H1 (cell line): ENCODE measurements around the gene DIDO1. TPM values are rescaled to one million over a fixed set of nuclear protein-coding genes. Genes with fewer than 3 reads are reported as not detected.

Experiments
- CTCF ChIA-PET: fragments of 300-600 bp; sonication (Branson Sonifier 250); formaldehyde crosslinking; loops from one replicate; lab custom pipeline; 2021; ENCODE audit not compliant: partially characterized antibody; lab: Charles Lee
- POLR2A ChIA-PET: fragments of 300-600 bp; sonication (Branson Sonifier 250); formaldehyde crosslinking; loops from one replicate; lab custom pipeline; 2021; ENCODE audit warnings: inconsistent platforms; ENCODE audit not compliant: partially characterized antibody; lab: Charles Lee
- DNase-seq, 2 experiments: peaks; one replicate each; pipeline versions ENCODE4 v3.0.0 to v3.0.0-alpha.2; 2010 to 2022; ENCODE audit warnings: low spot score in 2 of 2, low read depth in 1 of 2, mixed read lengths in 1 of 2
- FAIRE-seq: peaks from 2 replicates; lab custom pipeline; 2011; peaks lifted over from hg19 to GRCh38; lab: Jason Lieb, UNC
- H2AFZ ChIP-seq: 2 replicates; pipeline ENCODE4 v1.8.1; 2012; ENCODE audit warnings: low read length, inconsistent platforms
- H2AK5ac ChIP-seq: 2 replicates; pipeline ENCODE4 v1.6.1; 2013; ENCODE audit warnings: low read depth, low read length
- H2BK120ac ChIP-seq: replicated peaks from 2 replicates; pipeline ENCODE3; 2013; ENCODE audit warnings: low read depth, low read length, inconsistent platforms
- H2BK12ac ChIP-seq: 2 replicates; pipeline ENCODE4 v1.6.1; 2013; ENCODE audit warnings: low read depth, low read length
- H2BK15ac ChIP-seq: 2 replicates; pipeline ENCODE4 v1.6.1; 2013; ENCODE audit warnings: low read length
- H2BK20ac ChIP-seq: 2 replicates; pipeline ENCODE4 v1.6.1; 2013; ENCODE audit warnings: low read length
- H2BK5ac ChIP-seq: 2 replicates; pipeline ENCODE4 v1.6.1; 2013; ENCODE audit warnings: low read depth, low read length
- H3K14ac ChIP-seq: 2 replicates; pipeline ENCODE4 v1.6.1; 2013; ENCODE audit warnings: inconsistent platforms; ENCODE audit not compliant: insufficient read length
- H3K18ac ChIP-seq: 2 replicates; pipeline ENCODE4 v1.6.1; 2013; ENCODE audit warnings: low read length; ENCODE audit errors: extremely low read depth
- H3K23ac ChIP-seq: 2 replicates; pipeline ENCODE4 v1.6.1; 2013; ENCODE audit warnings: inconsistent platforms; ENCODE audit not compliant: insufficient read length
- H3K23me2 ChIP-seq: 2 replicates; pipeline ENCODE4 v1.6.1; 2013; ENCODE audit warnings: low read depth, low read length
- H3K27ac ChIP-seq: 2 replicates; pipeline ENCODE4 v1.6.1; 2011; ENCODE audit warnings: low read depth, low read length, inconsistent platforms
- H3K27me3 ChIP-seq, 4 experiments: replicated peaks in 1 of 4; 1 replicate in 1 of 4; 2 replicates in 3 of 4; pipeline versions ENCODE4 v1.6.1 to v1.8.1; 2011 to 2013; ENCODE audit warnings: low read length in 3 of 4, mild to moderate bottlenecking in 3 of 4, inconsistent platforms in 2 of 4, mixed read lengths in 2 of 4, moderate library complexity in 1 of 4; ENCODE audit not compliant: control insufficient read depth in 3 of 4, insufficient read depth in 3 of 4; ENCODE audit errors: extremely low read depth in 1 of 4
- H3K36me3 ChIP-seq, 4 experiments: 2 replicates each; pipeline versions ENCODE4 v1.6.1 to v1.8.1; 2011 to 2013; ENCODE audit warnings: mild to moderate bottlenecking in 4 of 4, low read length in 3 of 4, moderate library complexity in 2 of 4, control low read depth in 1 of 4, inconsistent platforms in 1 of 4; ENCODE audit not compliant: insufficient read depth in 4 of 4, control insufficient read depth in 2 of 4
- H3K4ac ChIP-seq: replicated peaks from 2 replicates; pipeline ENCODE3; 2013; ENCODE audit warnings: low read length, low read depth, mixed read lengths, inconsistent platforms; ENCODE audit not compliant: insufficient read length
- H3K4me1 ChIP-seq, 4 experiments: replicated peaks in 1 of 4; 1 replicate in 1 of 4; 2 replicates in 3 of 4; pipeline versions ENCODE4 v1.6.1 to v1.8.1; 2011 to 2013; ENCODE audit warnings: low read length in 3 of 4, inconsistent platforms in 2 of 4, mixed read lengths in 1 of 4; ENCODE audit not compliant: insufficient read depth in 4 of 4, control insufficient read depth in 3 of 4
- H3K4me2 ChIP-seq, 2 experiments: 2 replicates each; pipeline versions ENCODE4 v1.6.1 to v1.8.1; 2011 to 2013; ENCODE audit warnings: low read depth in 2 of 2, low read length in 2 of 2, control low read depth in 1 of 2, inconsistent platforms in 1 of 2, mild to moderate bottlenecking in 1 of 2; ENCODE audit not compliant: insufficient read depth in 1 of 2
- H3K4me3 ChIP-seq, 4 experiments: fragments of 200-600, 300-600 bp in 1 of 4; sonication (generic), shearing (Covaris generic), sonication (Bioruptor Twin) in 1 of 4; 2 replicates each; pipeline versions ENCODE4 v1.5.1 to v1.8.1; 2011 to 2016; ENCODE audit warnings: low read length in 4 of 4, low read depth in 3 of 4, control low read depth in 2 of 4, inconsistent platforms in 2 of 4, mild to moderate bottlenecking in 2 of 4, mixed read lengths in 1 of 4, moderate library complexity in 1 of 4; ENCODE audit not compliant: insufficient read depth in 2 of 4; ENCODE audit errors: extremely low read depth in 1 of 4
- H3K56ac ChIP-seq: replicated peaks from 2 replicates; pipeline ENCODE3; 2013; ENCODE audit warnings: low read depth, mild to moderate bottlenecking, mixed read lengths, low read length, inconsistent platforms; ENCODE audit not compliant: insufficient read length
- H3K79me1 ChIP-seq: 2 replicates; pipeline ENCODE4 v1.6.1; 2013; ENCODE audit warnings: low read depth, low read length, control low read depth
- H3K79me2 ChIP-seq, 2 experiments: 2 replicates each; pipeline versions ENCODE4 v1.6.1 to v1.8.1; 2012 to 2013; ENCODE audit warnings: low read length in 2 of 2, mild to moderate bottlenecking in 2 of 2, inconsistent platforms in 1 of 2; ENCODE audit not compliant: insufficient read depth in 2 of 2, control insufficient read depth in 1 of 2
- H3K9ac ChIP-seq, 4 experiments: replicated peaks in 1 of 4; 1 replicate in 1 of 4; 2 replicates in 3 of 4; pipeline versions ENCODE4 v1.6.1 to v1.8.1; 2011 to 2013; ENCODE audit warnings: low read depth in 3 of 4, low read length in 3 of 4, control low read depth in 2 of 4, mild to moderate bottlenecking in 2 of 4, moderate library complexity in 2 of 4, inconsistent platforms in 1 of 4; ENCODE audit errors: extremely low read depth in 1 of 4
- H3K9me3 ChIP-seq, 2 experiments: 2 replicates each; pipeline versions ENCODE4 v1.6.1 to v1.8.1; 2012 to 2013; ENCODE audit warnings: mild to moderate bottlenecking in 2 of 2, moderate library complexity in 2 of 2, control low read depth in 1 of 2, inconsistent platforms in 1 of 2, low read depth in 1 of 2, low read length in 1 of 2, mixed read lengths in 1 of 2; ENCODE audit not compliant: insufficient read depth in 2 of 2
- H4K20me1 ChIP-seq, 2 experiments: replicated peaks in 1 of 2; 2 replicates each; pipeline versions ENCODE3 to v1.8.1; 2011 to 2013; ENCODE audit warnings: inconsistent platforms in 2 of 2, low read length in 2 of 2, mild to moderate bottlenecking in 1 of 2; ENCODE audit not compliant: insufficient read depth in 2 of 2, control insufficient read depth in 1 of 2
- H4K5ac ChIP-seq: 2 replicates; pipeline ENCODE4 v1.6.1; 2013; ENCODE audit warnings: low read length, low read depth, mixed read lengths, inconsistent platforms; ENCODE audit not compliant: insufficient read length
- H4K8ac ChIP-seq: 2 replicates; pipeline ENCODE4 v1.8.0; 2013; ENCODE audit warnings: mild to moderate bottlenecking, moderate library complexity, low read length, inconsistent platforms; ENCODE audit not compliant: insufficient read depth; ENCODE audit errors: extremely low read depth
- H4K91ac ChIP-seq: replicated peaks from 2 replicates; pipeline ENCODE3; 2013; ENCODE audit warnings: low read length, mixed read lengths, inconsistent platforms; ENCODE audit not compliant: insufficient read length
- EZH2 ChIP-seq: fragments of 200-600 bp; sonication (generic); IDR thresholded peaks from 2 replicates; pipeline ENCODE4 v1.7.1; 2012; ENCODE audit warnings: low read depth, mild to moderate bottlenecking, moderate library complexity, low read length, inconsistent platforms; ENCODE audit not compliant: severe bottlenecking
- HDAC2 ChIP-seq, 2 experiments: fragments of 300-600 bp in 1 of 2; sonication (generic) in 1 of 2; IDR thresholded peaks; 2 replicates each; pipeline ENCODE4 v1.6.1; 2011 to 2012; ENCODE audit warnings: low read depth in 2 of 2, low read length in 2 of 2, mild to moderate bottlenecking in 2 of 2, moderate library complexity in 2 of 2, borderline replicate concordance in 1 of 2, inconsistent platforms in 1 of 2
- NRF1 ChIP-seq: IDR thresholded peaks from 2 replicates; pipeline ENCODE4 v1.6.1; 2011; ENCODE audit warnings: mild to moderate bottlenecking, low read depth, low read length, improper control_type of control experiment
- PHF8 ChIP-seq: fragments of 200-600 bp; sonication (generic); conservative IDR thresholded peaks from 2 replicates; pipeline ENCODE4 v1.7.1; 2012; ENCODE audit warnings: low read depth, mild to moderate bottlenecking, inconsistent platforms, low read length, moderate library complexity
- POLR2AphosphoS5 ChIP-seq: IDR thresholded peaks from 2 replicates; pipeline ENCODE4 v1.6.1; 2011; ENCODE audit warnings: low read depth, low read length
- TAF1 ChIP-seq: IDR thresholded peaks from 2 replicates; pipeline ENCODE4 v1.6.1; 2011; ENCODE audit warnings: mild to moderate bottlenecking, low read depth, low read length
- WGBS, 2 experiments: shearing (Covaris generic) in 1 of 2; methylation state at CpG; one replicate each; pipeline versions ENCODE4 v1.1.6 to v1.1.7; 2013 to 2015; ENCODE audit warnings: low lambda C conversion rate in 2 of 2, mixed read lengths in 2 of 2, inconsistent platforms in 1 of 2, low coverage in 1 of 2, missing lambda C conversion rate in 1 of 2; ENCODE audit not compliant: insufficient replicate concordance in 2 of 2, insufficient coverage in 1 of 2, insufficient read length in 1 of 2; ENCODE audit errors: extremely low coverage in 1 of 2, missing lambda C conversion rate in 1 of 2; 5-methylcytosine and 5-hydroxymethylcytosine counted together
- polyA plus RNA-seq, 7 experiments: library from polyadenylated mRNA; depleted of rRNA in 3 of 7; stranded (reverse) in 5 of 7; unstranded in 2 of 7; fragments of >200 nt in 5 of 7; fragments of 200-250 nt in 2 of 7; gene quantifications; 1 replicate in 5 of 7; 2 replicates in 1 of 7; 4 replicates in 1 of 7; pipeline versions ENCODE4 v1.2.1 to v1.2.3, GENCODE V29; 2011 to 2013; ENCODE audit warnings: missing spikeins in 2 of 7, mixed read lengths in 2 of 7
- total RNA-seq: library from RNA; stranded (reverse); fragmentation: NEBNext Ultra II Directional; extraction: Animal tissue kit (Norgen Biotek cat#: 25700); gene quantifications from 2 replicates; pipeline ENCODE4 v1.2.1, GENCODE V29; 2021
- TF ChIP-seq, protein P1 (sequence below): IDR thresholded peaks from 2 replicates; pipeline ENCODE4 v1.6.1; 2011; ENCODE audit warnings: low read depth, mild to moderate bottlenecking, low read length; ENCODE audit not compliant: insufficient read depth
- TF ChIP-seq, protein P2 (sequence below): IDR thresholded peaks from 2 replicates; pipeline ENCODE4 v1.6.1; 2012; ENCODE audit warnings: inconsistent platforms

DIDO1 gene
- total and polyA plus RNA-seq, 2 of the 8 experiments (the other 6 are each of a cell fraction or from before 2014, with no cell fraction given): 53.6 to 82.8 TPM

DNA sequence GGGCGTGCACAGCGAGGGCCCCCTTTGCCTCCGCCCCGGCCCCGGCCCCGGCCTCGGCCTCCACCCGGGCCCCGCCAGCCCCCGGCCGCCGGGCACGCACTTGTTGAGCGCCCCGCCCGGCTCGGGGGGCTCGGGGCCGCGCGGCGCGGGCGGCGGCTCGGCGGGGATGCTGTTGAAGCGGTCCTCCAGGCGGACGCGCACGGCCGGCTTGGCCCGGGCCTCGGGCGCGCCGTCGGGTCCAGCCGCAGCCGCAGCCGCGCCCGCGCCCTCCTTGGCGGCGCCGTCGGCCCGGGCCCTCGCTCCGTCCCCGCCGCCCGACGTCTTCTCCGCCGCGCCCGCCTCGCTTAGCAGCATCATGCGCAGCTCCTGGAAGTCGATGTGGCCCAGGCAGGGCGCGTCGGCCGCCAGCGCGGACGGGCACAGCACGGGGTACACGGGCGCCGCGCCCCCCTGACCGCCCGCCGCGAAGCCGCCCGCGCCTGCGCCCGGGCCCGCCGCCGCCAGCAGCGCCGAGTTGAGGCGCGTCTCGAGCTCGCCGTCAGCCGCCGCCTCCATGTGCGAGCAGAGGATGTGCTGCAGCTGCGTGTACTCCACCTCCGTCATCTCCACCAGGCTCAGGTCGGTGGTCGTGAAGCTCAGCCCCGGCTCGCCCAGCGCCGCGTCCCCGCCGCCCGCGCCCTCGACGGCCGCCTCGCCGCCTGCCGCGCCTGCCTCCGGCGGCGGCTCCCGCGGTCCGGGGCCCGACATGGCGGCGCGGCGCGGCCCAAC lies 65.2 kb downstream of the DIDO1 start:
- CTCF ChIA-PET: interaction anchor here (1.7 to 2.0 kb wide), 2 partner anchors 12 to 39 kb away, joined by 4 to 7 read pairs; no protein-coding TSS in a partner anchor
- POLR2A ChIA-PET: interaction anchor here (0.7 to 2.3 kb wide), 11 partner anchors 11 to 148 kb away, joined by 3 to 9 read pairs (median 4); partner anchors contain the start of genes COL9A3 and GID8
- Histone ChIP-seq H3K27me3 (peaks cover 0 to 7% (median 4%) of the 10 kb centered on the region in 4 experiments; a peak in 5 of 7 replicates), H3K4me3 (peak overlapping the region; percentile 39 to 60 (median 52)), H3K14ac (no peak overlapping the region), H3K9ac (peak overlapping the region in 3 of 4 experiments; percentile 70 to 92 (median 80); a peak in 5 of 7 replicates), H3K18ac (peak overlapping the region; percentile 83; the same call in 1 of the 2 replicates), H4K8ac (peak overlapping the region; percentile 97; the same call in 1 of the 2 replicates), H2BK5ac (no peak overlapping the region), H3K4me2 (peak overlapping the region; percentile 72 to 95), H2AK5ac (no peak overlapping the region), H3K4ac (no peak overlapping the region), H3K79me2 (peaks cover 0 to 14% of the 10 kb centered on the region in 2 experiments; a peak in 2 of 4 replicates), H2AFZ (peak overlapping the region; percentile 84; the same call in 1 of the 2 replicates), H3K27ac (peak overlapping the region; percentile 57; the same call in 1 of the 2 replicates), H3K56ac (no peak overlapping the region), H4K91ac (no peak overlapping the region), H4K5ac (no peak overlapping the region), H4K20me1 (peaks cover 0 to 11% of the 10 kb centered on the region in 2 experiments), H2BK20ac (no peak overlapping the region), H3K36me3 (peaks cover 5 to 9% (median 8%) of the 10 kb centered on the region in 4 experiments; a peak in 6 of 8 replicates), H3K23me2 (peaks cover 8% of the 10 kb centered on the region; the same call in 1 of the 2 replicates), H3K79me1 (peaks cover 5% of the 10 kb centered on the region; the same call in 1 of the 2 replicates), H3K4me1 (peaks cover 3 to 18% (median 13%) of the 10 kb centered on the region in 4 experiments), H3K23ac (no peak overlapping the region), H2BK12ac (no peak overlapping the region), H3K9me3 (no peaks in the 10 kb centered on the region; a peak in 1 of 4 replicates), H2BK120ac (no peak overlapping the region), H2BK15ac (no peak overlapping the region)
- DNase-seq (peak in 1 of 2 experiments; percentile 64), FAIRE-seq (no peak)
- 4% methylated on average over 20 of the region's 129 CpGs; no CpG with 5 or more reads in 1 of the 2 experiments for WGBS, 2 experiments
- TF ChIP-seq TAF1: peak; percentile 42; the same call in 1 of the 2 replicates
- peak; percentile 53; the same call in 1 of the 2 replicates for TF ChIP-seq POLR2AphosphoS5
- TF ChIP-seq, protein P1, sequence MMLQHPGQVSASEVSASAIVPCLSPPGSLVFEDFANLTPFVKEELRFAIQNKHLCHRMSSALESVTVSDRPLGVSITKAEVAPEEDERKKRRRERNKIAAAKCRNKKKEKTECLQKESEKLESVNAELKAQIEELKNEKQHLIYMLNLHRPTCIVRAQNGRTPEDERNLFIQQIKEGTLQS: no peak
- TF ChIP-seq EZH2: no peak
- peak; percentile 42; the same call in 1 of the 2 replicates for TF ChIP-seq PHF8
- no peak; a peak in 1 of 4 replicates for TF ChIP-seq HDAC2 (IDR thresholded peaks at IDR 0.05; ENCODE audit: borderline replicate concordance in 1 of 2, low read depth in 2 of 2, low read length in 2 of 2)
- TF ChIP-seq NRF1: peak; percentile 28; the same call in 1 of the 2 replicates
- TF ChIP-seq, protein P2, sequence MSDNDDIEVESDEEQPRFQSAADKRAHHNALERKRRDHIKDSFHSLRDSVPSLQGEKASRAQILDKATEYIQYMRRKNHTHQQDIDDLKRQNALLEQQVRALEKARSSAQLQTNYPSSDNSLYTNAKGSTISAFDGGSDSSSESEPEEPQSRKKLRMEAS: peak; percentile 61; the same call in 1 of the 2 replicates
